ENCODE measurements around the gene SSTR4.

The SSTR4 gene

DNA sequence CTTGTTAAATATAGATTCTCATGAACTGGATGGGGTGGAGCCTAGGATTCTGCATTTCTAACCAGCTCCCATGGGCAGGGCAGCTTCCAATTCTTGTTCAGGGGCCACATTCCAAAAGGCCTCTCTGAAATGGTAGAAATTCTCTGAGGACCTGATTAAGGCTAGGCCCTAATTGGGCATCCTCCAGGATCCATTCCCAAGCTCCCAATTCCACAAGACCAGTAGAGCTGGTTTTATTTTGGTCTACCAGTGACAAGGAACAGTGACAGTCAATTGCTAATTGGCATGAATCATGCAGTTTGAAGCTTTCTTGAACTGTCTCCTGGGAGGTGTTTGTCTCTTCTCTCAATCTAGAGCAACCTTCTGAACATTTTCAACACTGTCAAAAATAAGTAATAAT lies 11.3 kb downstream of the SSTR4 start:
- no peak for DNase-seq

DNA sequence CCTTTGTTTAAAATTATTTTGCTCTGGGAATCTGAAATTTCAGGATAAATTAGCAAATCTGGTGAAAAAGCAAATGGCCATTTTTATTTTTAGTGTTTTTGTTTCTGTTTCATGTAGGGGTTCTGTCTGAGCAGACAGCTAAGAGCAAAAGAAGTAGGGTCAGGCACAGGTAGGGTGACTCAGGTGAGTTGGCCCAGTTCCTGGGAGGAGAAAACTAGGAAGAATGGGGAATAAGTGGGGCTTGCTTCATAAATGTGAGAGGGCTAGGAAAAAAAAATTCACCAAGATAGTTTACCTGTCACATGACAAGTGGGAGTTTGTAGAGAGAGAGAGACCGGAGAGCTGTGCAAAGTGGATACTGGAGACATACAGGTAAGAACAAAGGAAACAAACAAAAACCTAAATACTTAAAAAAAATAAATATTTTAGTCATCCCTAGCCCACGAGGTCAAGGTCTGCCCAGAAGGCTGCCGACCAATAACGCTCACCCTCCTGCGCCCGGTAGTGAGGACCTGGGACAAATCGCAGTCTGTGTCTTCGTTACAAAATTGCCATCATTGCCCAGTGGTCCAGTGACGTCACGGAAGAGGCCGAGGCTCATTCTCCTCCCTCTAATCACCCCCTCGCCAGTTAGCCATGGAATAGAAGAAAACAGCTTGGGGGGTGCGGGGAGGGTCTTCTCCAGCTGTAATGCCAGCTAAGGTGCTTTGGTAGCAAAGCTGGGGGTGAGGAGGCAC lies 12.1 kb downstream of the SSTR4 start:
- DNase-seq = no peak

DNA sequence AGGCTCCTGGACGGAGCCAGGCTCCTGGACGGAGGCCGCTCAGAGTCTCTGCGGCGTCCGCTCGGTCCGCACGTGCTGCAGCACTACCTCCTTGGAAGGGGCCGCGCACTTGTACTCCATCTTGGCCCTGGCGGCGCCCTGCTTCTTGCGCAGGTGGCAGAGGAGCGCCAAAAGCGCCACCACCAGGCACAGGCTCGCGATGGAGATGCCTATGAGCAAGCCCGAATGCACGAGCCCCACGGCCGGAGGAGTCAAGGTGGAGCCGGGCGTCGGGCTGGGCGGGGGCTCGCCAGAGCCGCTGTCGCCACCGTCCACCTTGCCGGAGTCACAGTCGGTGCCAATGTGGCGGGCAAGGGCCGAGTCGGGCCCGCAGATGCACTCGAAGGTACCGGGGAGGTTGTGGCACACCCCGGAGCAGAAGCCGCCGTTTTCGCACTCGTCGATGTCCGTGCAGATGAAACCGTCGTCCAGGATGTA lies 12.7 kb downstream of the SSTR4 start:
- DNase-seq = no peak

- no peak for DNase-seq
Measured at GRCh38 chr20:23048283-23049200, 13.4 kb downstream of the SSTR4 start.

DNA sequence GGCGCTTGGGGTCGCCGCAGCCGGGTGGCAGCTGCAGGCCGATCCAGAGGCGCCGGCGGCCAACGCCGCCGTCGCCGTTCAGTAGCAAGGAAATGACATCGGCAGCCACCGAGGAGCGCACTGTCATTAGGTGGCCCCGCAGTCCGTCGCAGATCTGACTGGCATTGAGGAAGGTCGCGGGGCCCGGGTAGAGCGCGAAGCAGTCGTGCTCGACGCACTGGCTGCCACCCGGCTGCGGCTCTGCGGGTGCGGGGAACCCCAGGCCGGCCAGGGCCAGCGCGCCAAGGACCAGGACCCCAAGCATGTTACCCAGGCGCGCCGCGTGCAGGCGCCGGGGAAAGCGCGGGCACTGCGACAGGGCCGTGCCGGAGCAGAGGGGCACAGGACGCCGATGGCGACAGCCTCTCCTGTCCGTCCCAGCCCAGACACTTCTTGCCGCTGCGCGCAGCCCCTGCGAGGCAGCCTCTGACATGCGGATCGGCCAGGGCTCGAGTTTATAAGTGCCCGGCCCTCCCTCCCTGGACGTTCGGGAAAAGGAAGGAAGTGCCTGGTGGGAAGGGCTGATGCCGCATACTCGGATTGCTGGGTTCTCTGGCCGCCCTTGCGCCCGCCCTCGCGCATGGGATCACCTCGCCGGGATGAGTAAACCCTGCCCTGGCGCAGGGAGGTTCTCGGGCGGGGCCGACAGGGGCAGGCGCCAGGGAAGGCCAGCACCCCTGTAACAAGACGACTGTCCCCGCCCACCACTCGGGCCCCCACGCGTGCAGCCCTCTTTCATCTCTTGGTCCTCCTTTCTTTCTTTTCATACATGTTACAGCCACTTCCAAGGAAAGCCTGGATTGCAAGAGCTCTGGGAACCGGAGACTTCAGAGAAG lies 14.3 kb downstream of the SSTR4 start, which contains the start of gene THBD:
TSS of gene THBD (minus strand) at position 472 of the 875 bp plus-strand sequence. CDS start at position 304, 168 bp downstream.
- no peak for DNase-seq

DNA sequence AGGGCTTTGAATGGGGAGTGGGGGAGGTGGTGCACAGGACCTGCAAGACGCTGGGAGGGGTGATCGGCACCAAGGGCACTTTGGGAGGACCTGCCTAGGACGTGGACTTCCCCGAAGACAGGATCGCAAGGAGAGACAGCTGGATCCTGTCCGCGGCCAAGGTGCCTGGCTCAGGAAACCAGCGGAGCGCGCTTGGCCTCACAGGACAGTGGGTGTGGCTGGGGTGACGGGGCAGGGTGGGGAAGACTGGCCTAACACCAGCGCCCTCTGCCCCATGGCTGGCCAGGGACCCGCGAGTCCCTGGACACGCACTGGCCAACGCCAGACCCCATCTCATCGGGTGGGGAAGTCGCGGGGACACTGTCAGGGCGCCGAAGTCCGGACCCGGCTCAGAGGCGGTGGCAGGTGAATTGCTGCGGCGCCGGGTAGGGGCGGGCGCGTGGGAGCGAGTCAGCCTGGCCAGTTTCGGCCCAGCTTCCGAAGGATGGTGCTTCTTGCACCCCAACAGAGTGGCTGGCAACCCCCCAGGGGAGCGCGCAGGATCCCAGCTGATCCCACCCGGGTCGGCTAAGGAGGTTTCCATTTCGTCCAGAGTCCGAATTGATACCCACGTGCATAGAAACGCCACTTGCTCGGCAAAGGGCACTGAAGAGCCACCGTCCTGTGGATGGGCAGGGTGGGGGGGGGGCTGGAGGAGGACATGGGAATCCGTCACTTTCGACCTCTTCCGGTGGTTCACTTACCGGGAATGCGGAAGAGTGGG lies 15.1 kb downstream of the SSTR4 start:
- DNase-seq = no peak

DNA sequence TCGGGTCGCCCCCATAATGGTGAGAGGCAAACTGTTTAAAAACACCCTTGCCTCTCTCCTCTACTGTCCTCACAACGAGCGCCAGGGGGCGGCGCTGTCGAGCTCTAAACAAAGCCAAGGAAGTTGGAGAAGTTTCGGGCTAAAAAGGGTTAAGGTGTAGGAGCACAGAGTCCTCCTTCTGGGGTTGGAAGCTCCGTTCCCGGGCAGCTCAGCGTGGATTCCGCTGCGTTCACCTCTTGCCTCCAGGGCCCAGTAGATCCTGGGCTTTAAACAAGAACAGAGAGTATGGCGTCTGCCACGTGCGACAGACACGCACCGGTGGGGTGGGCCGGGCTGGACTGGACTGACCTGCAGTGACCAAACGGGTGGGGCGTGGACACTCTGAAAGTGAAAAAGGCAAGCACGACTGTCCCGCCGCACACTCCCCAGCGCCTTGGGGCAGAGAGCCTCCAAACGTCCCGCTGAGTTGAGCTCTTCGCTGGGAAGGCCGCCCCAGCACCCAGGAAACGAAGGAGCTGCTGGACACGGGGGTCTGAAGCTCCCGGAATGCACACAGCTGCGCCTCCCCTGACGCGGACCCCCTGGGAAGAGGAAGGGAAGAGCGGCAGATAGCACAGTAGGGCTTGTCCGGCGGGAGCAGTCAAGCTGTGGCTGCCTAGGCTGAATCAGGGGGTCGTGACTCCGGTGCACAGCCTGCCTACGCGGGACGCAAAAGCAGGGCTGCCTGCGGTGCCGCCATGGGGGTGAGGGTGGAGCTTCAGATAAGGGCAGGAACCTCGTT lies 15.9 kb downstream of the SSTR4 start:
- no peak for DNase-seq

DNA sequence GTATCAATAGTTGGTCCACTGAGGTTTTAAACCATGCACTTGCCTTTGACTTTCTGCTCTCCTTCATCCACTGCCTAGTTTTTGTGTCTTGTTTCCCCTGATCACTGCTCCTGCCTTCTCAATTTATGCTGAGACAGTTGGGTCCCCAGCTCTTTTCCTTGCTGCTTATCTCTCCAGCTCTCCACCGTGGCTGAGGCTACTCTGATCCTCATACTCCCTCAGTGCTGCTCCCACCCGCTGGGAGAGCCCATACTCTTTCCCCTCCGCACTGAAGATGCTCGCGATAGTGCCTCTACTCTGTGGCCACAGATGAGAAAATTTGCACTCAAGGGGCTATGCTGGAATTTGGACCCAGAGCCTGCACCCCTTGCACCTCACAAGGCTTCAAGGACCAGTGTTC lies 17.8 kb downstream of the SSTR4 start:
- DNase-seq = no peak

GRCh38 chr20:23058240-23058639 lies 23.1 kb downstream of the SSTR4 start:
- DNase-seq = no peak

- no peak for DNase-seq
Measured at GRCh38 chr20:23059001-23059400, 23.9 kb downstream of the SSTR4 start.

GRCh38 chr20:23059846-23060245 lies 24.7 kb downstream of the SSTR4 start:
- no peak for DNase-seq

- no peak for DNase-seq
Measured at GRCh38 chr20:23060629-23061028, 25.5 kb downstream of the SSTR4 start.

- no peak for DNase-seq
Measured at GRCh38 chr20:23061262-23061661, 26.1 kb downstream of the SSTR4 start.

- no peak for DNase-seq
Measured at GRCh38 chr20:23061734-23062561, 26.8 kb downstream of the SSTR4 start.

DNA sequence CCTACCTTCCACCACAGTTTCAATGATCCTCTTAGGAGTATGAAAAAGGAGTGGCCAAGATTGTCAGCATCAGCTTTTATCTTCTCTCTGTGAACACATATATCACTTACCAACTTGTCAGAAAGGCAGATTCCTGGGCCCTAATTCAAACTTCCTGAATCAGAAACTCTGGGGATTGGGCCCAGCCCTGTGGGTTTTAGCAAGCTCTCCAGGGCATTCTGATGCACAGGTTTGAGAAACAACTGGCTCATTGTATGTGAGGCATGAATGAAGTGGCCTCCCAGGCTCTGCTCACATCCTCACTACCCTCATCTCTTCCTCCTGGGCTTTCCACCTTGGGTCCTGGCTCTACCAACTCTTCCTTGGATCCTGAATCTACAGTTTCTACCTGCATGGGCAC lies 27.5 kb downstream of the SSTR4 start:
- no peak for DNase-seq

GRCh38 chr20:23063168-23063567 lies 28.1 kb downstream of the SSTR4 start:
- no peak for DNase-seq

DNA sequence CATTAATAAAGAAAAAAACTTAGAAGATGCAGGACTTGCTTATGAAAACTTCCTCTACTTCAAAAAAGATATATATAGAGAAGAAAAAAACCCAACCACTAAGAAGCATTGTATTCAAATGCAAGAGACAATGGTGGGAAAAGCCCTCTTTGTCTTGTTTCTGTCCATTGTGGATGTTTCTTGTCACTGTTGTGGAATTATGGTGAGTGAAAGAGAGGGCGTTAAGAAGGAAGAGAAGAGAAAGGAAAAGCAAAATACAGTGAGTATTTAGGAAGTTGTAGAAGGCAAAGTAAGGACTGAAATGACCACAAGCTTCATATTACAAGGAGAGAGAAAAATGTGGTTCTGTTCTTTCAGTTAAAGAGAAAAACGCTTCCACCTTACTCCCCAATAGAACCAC lies 28.5 kb downstream of the SSTR4 start:
- DNase-seq = no peak

DNA sequence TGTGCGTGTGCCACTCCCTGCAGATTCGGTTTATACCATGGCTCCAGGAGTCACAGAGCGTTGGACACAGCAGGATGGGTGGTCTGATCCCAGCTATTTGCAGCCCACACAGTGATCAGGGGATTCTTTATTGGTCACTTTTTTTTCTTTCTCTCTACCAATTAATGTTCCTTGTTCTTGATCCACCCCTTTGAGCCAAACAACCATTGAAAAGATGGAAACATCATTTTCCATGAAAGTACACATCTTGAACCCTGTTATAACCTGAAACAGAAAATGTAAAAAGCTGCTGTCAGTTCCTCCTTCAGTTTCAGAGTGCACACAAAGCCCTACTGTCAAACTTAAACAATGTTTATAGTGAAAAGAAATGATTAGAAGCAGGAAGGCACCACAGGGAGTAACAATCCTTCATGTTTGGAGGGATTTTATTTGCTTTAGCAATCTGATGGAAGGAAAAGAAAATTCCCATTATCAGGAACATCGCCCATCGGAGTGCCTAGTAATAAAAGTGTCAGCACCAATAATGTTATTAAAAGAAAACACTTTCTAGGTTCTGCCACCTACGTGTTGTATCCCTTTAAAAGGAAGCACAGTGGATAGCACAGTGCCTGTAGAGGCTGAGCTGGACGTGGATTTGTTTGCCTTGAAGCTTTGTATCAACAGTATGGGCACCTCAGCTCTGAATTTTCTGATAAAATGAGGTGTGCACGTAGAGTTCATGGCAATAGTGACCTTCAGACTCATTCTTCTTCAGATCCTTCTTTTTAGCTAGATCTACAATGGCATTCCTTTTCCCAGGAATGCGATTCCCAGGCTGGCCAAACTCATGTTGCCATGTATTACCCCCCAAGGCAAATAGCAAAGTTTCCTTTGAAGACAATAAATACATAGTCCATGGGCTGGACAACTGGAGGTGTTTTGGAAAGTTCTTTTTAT lies 30.4 kb downstream of the SSTR4 start:
- no peak for DNase-seq

DNA sequence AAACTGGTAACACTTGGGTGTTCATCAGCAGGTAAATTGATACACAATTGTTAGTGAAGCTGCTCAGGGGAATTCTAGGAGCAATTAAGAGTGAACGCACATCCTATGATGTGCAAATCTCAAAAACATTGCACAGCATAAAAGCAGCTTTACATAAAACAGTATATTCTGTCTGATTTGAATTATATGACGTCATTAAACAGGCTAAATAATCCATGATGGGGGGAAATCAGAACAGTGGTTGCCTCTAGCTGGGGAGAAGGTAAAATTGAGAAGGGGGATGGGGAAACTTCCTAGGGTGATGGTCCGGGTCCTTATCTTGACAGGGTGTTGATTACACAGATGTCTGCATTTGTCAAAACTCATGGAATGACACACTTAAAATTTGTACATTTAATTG lies 31.7 kb downstream of the SSTR4 start:
- DNase-seq = no peak

All from stimulated activated CD4-positive, alpha-beta T cell treated with anti-CD3 and anti-CD28 coated beads, Interleukin-4, amount 100 ng/mL, for 4 hours (primary cell).